Mesodermal cell (in vitro differentiated cells): ENCODE results near the gene GADD45B.
"Not testable (repeated sequence)": the region's sequence is repeated elsewhere in the genome, so short reads cannot be mapped to it uniquely, and the experiment has no call there.

Experiments
- H3K27ac ChIP-seq: 2 replicates; pipeline ENCODE4 v1.7.0; 2013; ENCODE audit warnings: mild to moderate bottlenecking, low read depth, low read length, moderate library complexity; ENCODE audit not compliant: severe bottlenecking
- H3K36me3 ChIP-seq: 2 replicates; pipeline ENCODE4 v1.7.1; 2013; ENCODE audit warnings: mild to moderate bottlenecking, low read length, moderate library complexity; ENCODE audit not compliant: control insufficient read depth, insufficient read depth
- H3K4me1 ChIP-seq: one replicate; pipeline ENCODE4 v1.7.1; 2013; ENCODE audit warnings: mild to moderate bottlenecking, low read length; ENCODE audit not compliant: insufficient read depth, control insufficient read depth, poor library complexity, severe bottlenecking
- H3K4me3 ChIP-seq: 2 replicates; pipeline ENCODE4 v1.7.0; 2013; ENCODE audit warnings: low read length, control low read depth, mild to moderate bottlenecking; ENCODE audit not compliant: insufficient read depth, poor library complexity, severe bottlenecking; ENCODE audit errors: extremely low read depth
- H3K9me3 ChIP-seq: 2 replicates; pipeline ENCODE4 v1.7.1; 2013; ENCODE audit warnings: mild to moderate bottlenecking, low read length, moderate library complexity; ENCODE audit not compliant: control insufficient read depth
- WGBS, 2 experiments: methylation state at CpG; one replicate each; pipeline ENCODE4 v1.1.5; 2013; ENCODE audit warnings: missing lambda C conversion rate in 2 of 2; ENCODE audit not compliant: insufficient coverage in 2 of 2; 5-methylcytosine and 5-hydroxymethylcytosine counted together

The GADD45B gene

DNA sequence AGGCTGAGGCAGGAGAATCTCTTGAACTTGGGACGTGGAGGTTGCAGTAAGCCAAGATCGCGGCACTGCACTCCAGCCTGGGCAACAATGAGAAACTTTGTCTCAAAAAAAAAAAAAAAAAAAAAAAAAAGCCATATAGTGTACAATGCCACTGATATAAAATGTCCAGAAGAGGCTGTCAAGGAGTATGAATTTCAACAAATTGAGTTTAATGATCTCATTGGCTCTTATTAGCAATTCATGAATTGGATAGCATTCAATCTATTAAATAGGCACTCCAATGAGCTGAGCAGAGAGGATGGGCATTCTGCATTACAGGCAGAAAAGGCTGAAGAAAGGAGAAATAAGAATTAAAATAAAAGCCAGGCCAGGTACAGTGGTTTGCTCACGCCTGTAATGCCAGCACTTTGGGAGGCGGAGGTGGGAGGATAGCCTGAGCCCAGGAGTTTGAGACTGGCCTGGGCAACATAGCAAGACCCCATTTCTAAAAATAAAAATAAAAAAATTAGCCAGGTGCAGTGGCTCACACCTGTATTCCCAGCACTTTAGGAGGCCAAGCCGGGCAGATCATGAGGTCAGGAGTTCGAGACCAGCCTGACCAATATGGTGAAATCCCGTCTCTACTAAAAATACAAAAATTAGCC, 18.4 kb upstream of the GADD45B start:
- Histone ChIP-seq H3K27ac (peak overlapping the region; percentile 69), H3K4me3 (peak overlapping the region; percentile 18), H3K36me3 (peaks cover 3% of the 10 kb centered on the region), H3K9me3 (no peaks in the 10 kb centered on the region), H3K4me1 (peaks cover 21% of the 10 kb centered on the region)
- 94 to 95% methylated on average over 3 to 5 of the region's 8 CpGs for WGBS, 2 experiments

DNA sequence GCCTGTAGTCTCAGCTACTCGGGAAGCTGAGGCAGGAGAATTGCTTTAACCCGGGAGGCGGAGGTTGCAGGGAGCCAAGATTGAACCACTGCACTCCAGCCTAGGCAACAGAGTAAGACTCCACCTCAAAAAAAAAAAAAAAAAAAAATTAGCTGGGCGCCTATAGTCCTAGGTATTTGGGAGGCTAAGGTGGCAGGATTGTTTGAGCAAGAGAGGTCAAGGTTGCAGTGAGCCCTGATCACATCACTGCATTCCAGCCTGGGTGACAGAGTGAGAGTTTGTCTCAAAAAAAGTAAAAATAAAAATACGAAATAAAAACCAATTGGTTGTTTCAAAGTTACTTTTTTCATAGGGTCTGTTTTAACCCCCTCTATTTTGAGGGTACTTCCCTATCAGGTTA, 17.9 kb upstream of the GADD45B start:
- H3K36me3 ChIP-seq: peaks cover 3% of the 10 kb centered on the region
- peaks cover 19% of the 10 kb centered on the region for H3K4me1 ChIP-seq
- no CpG with 5 or more reads among the region's 5 CpGs for WGBS, 2 experiments
- no peak overlapping the region for H3K27ac ChIP-seq
- H3K9me3 ChIP-seq: no peaks in the 10 kb centered on the region
- H3K4me3 ChIP-seq: no peak overlapping the region

DNA sequence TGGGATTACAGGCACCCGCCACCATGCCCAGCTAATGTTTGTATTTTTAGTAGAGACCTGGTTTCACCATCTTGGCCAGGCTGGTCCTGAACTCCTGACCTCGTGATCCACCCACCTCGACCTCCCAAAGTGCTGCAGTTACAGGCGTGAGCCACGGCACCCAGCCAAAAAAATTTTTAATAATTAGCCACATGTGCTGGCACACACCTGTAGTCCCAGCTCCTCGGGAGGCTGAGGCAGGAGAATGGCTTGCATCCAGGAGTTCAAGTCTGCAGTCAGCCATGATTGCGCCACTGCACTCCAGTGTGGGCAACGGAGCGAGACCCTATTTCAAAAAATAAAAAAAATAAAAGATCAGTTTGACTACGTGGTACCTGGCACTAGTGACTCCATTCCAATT, 17.2 kb upstream of the GADD45B start:
- not testable (repeated sequence) for H3K36me3 ChIP-seq, H3K9me3 ChIP-seq, H3K27ac ChIP-seq, H3K4me3 ChIP-seq
- WGBS, 2 experiments: 90 to 93% methylated on average over 9 to 10 of the region's 10 CpGs
- H3K4me1 ChIP-seq: peaks cover 17% of the 10 kb centered on the region

DNA sequence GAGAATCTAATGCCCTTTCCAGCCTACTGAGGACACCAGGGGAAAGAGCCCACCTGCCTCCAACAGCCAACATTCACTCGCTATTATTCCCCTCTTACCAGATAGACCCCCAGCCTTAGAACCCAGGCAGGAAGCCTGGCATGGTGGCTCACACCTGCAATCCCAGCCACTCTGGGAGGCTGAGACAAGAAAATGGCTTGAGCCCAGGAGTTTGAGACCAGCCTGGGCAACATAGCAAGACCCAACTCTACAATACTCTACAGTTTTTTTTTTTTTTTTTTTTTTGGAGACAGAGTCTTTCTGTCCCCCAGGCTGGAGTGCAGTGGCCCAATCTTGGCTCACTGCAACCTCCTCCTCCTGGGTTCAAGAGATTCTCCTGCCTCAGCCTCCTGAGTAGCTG, 15.7 kb upstream of the GADD45B start:
- H3K9me3 ChIP-seq: no peaks in the 10 kb centered on the region
- no peaks in the 10 kb centered on the region for H3K36me3 ChIP-seq
- no peak overlapping the region for H3K4me3 ChIP-seq
- peaks cover 3% of the 10 kb centered on the region for H3K4me1 ChIP-seq
- 100% methylated on average over 1 of the region's 1 CpG for WGBS, 2 experiments
- H3K27ac ChIP-seq: no peak overlapping the region

DNA sequence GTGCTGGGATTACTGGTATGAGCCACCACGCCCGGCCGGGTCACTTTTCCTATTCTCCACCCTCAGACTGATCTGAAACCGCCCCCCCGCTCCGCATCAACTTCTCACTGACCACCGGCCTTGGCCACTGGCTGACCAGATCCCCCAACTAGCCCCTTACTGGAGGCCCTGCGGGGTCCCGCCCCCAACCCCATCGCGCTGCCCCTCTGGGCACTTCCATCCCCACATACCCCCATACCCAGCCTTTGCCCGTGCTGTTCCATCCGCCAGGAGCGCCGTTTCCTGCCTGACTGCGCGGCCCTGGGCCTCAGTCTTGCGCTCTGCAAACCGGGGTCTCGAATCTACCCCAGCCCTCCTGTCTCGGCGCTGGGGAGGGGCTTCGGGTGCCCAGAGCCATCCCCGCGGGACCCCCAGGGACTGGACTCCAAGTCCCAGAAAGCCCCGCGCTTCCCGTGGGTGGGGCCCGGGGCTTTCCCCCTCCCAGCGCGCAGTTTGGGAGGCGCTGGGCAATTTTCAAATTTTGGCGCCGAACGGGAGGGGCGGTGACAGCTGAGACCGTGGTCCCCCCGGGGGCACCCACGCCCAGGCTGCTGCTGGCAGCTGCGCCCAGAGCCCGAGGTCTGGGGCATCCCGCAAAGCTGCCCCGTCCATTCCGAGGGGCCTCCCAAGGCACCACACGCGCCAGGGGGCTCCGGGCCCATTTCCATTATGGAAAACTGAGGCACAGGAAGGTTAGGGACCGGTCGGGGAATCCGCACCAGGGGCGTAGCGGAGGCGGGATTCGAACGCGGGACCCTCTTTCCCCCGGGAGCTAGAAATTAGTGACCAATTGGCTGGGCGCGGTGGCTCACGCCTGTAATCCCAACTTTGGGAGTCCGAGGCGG, 13.9 kb upstream of the GADD45B start:
- H3K27ac ChIP-seq: peak overlapping the region; percentile 73
- H3K4me3 ChIP-seq: peak overlapping the region; percentile 54
- H3K4me1 ChIP-seq: no peaks in the 10 kb centered on the region
- 3 to 8% methylated on average over 38 to 59 of the region's 62 CpGs for WGBS, 2 experiments
- H3K36me3 ChIP-seq: no peaks in the 10 kb centered on the region
- no peaks in the 10 kb centered on the region for H3K9me3 ChIP-seq

DNA sequence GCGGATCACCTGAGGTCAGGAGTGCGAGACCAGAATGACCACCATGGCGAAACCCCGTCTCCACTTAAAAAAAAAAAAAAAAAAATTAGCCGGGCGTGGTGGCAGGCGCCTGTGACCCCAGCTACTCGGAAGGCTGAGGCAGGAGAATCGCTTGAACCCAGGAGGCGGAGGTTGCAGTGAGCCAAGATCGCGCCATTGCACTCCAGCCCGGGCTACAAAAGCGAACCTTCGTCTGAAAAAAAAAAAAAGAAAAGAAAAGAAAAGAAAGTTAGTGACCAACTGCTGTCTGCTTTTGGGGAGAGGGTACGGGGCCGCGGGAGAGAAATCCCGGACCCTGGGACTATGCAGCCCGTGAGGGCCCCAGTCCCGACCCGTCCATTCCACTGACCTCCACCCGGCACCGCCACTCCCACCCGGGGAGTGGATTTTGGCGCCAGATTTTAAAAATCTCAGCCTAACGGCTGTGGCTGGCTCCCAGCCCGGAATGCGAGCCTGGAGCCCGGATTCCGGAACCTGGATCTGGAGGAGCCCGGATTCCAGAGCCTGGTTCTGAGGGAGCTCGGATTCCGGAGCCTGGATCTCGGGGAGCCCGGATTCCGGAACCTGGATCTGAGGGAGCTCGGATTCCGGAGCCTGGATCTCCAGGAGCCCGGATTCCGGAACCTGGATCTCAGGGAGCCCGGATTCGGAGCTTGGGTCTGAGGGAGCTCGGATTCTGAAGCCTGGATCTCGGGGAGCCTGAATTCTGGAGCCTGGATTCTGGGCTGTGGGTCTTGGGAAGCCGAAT, 13.1 kb upstream of the GADD45B start:
- Histone ChIP-seq H3K36me3 (no peaks in the 10 kb centered on the region), H3K4me1 (no peaks in the 10 kb centered on the region), H3K9me3 (no peaks in the 10 kb centered on the region), H3K27ac (peak overlapping the region; percentile 73), H3K4me3 (peak overlapping the region; percentile 54)
- WGBS, 2 experiments: 5 to 7% methylated on average over 33 to 40 of the region's 46 CpGs

DNA sequence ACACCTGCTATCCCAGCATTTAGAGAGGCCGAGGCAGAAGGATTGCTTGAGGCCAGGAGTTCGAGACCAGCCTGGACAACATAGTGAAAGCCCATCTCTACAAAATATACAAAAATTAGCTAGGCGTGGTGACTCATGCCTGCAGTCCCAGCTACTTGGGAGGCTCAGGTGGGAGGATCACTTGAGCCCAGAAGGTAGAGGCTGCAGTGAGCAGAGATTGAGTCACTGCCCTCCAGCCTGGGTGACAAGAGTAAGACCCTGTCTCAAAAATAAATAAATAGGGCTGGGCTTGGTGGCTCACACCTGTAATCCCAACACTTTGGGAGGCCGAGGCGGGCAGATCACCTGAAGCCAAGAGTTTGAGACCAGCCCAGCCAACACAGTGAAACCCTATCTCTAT, 12.2 kb upstream of the GADD45B start:
- 100% methylated on average over 3 of the region's 5 CpGs for WGBS, 2 experiments
- not testable (repeated sequence) for H3K36me3 ChIP-seq, H3K27ac ChIP-seq, H3K9me3 ChIP-seq, H3K4me3 ChIP-seq, H3K4me1 ChIP-seq

DNA sequence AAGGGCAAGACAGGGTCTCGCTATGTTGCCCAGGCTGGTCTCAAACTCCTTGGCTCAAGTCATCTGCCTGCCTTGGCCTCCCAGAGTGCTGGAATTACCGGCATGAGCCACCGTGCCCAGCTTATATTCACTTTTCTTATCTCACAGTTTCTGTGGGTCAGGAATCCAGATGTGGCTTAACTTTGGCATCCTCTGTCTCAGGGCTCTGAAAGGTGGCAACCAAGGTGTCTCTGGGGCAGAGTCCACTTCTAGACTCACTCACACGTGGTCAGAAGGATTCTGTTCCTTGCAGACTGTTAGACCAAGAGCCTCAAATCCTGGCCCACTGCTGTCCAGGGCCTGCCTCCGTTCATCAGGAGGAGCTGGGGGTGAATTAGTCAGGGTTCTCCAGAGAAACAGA, 11.5 kb upstream of the GADD45B start:
- 81 to 82% methylated on average over 5 of the region's 5 CpGs for WGBS, 2 experiments
- H3K4me1 ChIP-seq: peaks cover 9% of the 10 kb centered on the region
- no peak overlapping the region for H3K27ac ChIP-seq
- no peaks in the 10 kb centered on the region for H3K36me3 ChIP-seq
- H3K9me3 ChIP-seq: no peaks in the 10 kb centered on the region
- H3K4me3 ChIP-seq: no peak overlapping the region

DNA sequence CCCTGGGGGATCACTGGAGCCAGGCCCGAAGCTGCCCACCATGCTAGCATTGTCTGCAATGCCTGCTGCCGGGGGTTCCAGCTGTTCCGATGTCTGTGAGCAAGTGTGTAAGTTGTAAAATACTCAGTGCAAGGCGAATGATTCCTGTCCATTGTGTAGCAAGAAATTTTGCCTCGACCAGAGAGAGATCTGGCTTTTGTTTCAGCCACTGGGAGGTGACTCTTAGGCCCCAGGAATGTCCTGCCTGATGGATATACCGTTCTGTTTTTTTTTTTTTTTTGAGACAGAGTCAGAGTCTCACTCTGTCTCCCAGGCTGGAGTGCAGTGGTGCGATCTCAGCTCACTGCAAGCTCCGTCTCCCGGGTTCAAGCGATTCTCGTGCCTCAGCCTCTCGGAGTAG, 7.3 kb upstream of the GADD45B start:
- H3K4me3 ChIP-seq: no peak overlapping the region
- peak overlapping the region; percentile 81 for H3K27ac ChIP-seq
- no peaks in the 10 kb centered on the region for H3K9me3 ChIP-seq
- peaks cover 9% of the 10 kb centered on the region for H3K4me1 ChIP-seq
- WGBS, 2 experiments: 71 to 85% methylated on average over 11 to 12 of the region's 12 CpGs
- no peaks in the 10 kb centered on the region for H3K36me3 ChIP-seq

DNA sequence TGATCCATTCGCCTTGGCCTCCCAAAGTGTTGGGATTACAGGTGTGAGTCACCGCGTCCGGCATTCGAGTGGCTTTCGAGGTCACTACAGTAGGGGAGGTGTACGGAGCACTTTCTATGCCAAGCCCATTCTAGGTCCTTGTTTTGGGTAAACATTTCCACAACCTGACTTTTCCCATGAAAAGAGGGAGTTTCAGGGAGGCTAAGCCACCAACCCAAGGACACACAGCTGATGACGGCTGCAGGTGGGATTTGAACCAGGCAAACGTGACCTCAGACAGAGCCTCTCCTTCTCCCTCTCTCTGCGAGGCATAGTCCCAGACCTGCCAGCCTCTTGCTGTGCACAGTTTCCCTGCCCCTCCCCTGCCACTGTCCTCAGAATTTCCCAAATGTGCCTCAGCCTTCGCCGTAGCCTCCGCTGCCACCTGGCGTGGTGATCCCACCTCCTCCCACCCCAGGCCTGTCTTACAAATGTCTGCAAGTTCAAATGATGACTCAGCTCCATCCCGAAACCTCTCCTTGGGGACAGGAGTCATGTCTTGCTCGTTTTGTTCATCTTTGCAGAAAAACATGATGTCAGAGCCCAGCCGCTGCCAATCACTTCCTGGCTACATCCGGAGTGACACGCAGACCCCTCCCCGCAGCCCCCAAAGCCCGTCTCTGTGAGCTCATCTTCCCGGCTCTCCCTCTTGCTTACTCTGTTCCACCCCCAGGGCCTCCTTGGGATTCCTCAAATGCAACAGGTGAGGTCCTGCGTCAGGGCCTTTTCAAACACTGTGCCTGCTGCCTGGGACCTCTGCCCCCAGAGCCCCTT, 6.6 kb upstream of the GADD45B start:
- peak overlapping the region; percentile 81 for H3K27ac ChIP-seq
- no peak overlapping the region for H3K4me3 ChIP-seq
- H3K9me3 ChIP-seq: no peaks in the 10 kb centered on the region
- H3K36me3 ChIP-seq: no peaks in the 10 kb centered on the region
- WGBS, 2 experiments: 42 to 50% methylated on average over 20 to 23 of the region's 23 CpGs
- H3K4me1 ChIP-seq: peaks cover 9% of the 10 kb centered on the region
